Stimulated activated CD8-positive, alpha-beta memory T cell treated with anti-CD3 and anti-CD28 coated beads, Interleukin-4, amount 100 ng/mL, for 4 hours (primary cell): ENCODE data around the gene LYPLA2.
"Not testable (repeated sequence)": the region's sequence is repeated elsewhere in the genome, so short reads cannot be mapped to it uniquely, and the experiment has no call there.

Experiments
- DNase-seq, 2 donors: peaks; one replicate each; pipeline ENCODE4 v3.0.0-alpha.2; 2020; ENCODE audit warnings: low read depth in 2 of 2, low spot score in 1 of 2

LYPLA2 gene

DNA sequence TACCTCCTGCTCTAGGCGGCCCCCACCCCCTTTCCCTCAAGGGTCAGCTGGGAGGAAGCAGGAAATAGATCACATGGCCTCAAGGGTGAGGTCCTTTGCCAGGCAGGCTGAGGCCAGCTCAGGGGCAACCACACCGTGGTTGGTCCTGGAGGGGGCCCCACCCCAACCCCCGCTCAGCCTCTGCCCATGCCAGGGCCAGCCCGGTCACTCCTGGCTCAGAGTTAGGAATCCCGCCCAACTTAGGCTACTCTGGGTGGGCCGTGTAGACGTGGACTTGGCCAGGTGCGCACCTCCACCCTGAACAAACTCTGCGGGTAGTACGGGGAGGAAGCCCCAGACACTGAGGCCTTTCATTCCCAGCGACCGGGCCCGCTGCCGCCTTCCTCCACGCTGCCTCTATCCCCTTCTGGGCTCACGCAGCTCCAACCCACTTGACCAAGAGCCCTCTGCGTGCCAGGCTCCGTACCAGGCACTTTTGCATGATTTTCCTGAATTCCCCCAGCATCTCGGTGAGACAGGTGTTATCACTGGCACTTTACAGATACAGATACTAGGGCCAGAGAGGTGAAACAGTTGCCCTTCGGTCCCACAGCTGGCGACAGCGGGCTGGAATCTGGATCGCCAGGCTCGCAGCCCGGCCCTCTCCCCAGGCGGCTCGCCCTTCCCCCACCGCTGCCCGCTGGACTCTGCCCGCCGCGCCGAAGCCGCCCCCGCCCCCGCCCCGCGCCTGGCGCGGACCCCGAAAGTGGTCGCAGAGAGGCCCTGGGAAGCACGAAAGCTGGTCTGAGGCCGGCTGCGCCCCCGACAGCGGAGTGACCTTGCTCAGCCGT is 8.8 kb downstream of the LYPLA2 start:
- DNase-seq, result no peak

DNA sequence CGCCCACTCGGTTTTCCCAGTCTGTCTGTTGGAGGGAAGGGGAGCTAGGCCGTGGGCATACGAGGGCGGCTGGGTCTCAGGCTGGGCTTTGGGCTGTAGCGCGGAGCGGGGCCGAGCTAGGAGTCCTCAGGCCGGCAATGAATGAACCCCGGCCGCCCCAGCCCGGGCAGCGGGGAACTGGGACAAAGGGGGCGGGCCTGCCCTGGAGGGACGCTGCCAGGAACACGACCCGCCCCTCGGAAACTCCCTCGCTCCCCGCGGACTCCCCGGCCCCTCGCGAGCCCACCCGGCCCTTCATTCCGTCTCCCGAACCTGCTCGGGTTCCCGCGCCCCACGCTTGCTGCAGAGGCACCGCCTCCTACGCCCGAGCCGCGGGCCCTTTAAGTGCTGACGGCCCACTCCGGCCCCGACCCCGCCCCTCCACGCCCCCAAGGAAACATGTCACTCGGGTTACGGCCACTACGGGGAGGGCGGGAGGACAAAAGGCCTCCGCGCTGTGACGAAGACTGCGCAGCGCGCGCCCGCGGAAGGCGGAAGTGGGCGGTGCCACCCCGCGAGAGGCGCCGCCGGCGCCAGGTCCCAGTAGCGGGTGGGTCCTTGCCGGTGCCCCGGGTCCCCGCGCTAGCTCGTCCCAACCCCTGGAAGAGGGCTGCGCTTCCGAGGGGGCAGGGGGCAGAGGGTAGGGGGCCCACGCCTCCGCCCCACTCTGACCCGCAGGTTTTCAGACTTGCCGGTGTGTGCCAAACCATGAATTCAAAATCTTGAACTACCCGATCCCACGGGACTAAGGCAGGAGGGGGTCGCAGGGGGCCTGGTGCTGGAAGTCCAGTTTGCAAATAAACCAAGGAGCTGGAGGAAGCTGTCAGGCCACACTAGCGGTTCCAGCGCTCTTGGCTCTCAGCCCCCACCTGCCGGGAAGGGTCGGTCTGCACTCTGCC is 9.7 kb downstream of the LYPLA2 start, which contains the start of gene GALE:
GALE (minus strand) TSS at position 355 of the 938 bp plus-strand sequence. CDS start 1,747 bp downstream, outside the sequence.
- peak; percentile 97 to 98 for DNase-seq

DNA sequence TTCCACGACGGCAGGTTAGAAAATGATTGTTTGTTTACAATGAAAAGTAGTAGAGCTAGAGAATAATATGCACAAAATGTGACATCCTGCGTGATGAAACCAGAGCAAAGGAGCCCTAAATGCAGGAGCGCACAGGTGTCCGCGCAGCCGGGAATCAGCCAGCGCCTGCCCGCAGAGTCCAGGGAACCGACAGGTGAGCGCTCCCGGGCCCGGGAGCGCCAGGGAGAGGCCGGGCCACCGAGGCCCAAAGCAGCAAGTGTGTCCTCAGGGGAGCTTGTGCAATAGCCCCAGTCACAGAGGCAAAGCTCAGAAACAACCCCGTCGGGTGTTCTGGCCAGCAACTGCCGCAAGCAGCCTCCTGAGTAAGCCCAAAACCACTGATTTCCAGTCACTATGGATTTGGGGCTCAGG is 10.4 kb downstream of the LYPLA2 start:
- no peak for DNase-seq

- DNase-seq, result no peak
These were observed 10.9 kb downstream of the LYPLA2 start for GRCh38 chr1:23801876-23802275.

DNA sequence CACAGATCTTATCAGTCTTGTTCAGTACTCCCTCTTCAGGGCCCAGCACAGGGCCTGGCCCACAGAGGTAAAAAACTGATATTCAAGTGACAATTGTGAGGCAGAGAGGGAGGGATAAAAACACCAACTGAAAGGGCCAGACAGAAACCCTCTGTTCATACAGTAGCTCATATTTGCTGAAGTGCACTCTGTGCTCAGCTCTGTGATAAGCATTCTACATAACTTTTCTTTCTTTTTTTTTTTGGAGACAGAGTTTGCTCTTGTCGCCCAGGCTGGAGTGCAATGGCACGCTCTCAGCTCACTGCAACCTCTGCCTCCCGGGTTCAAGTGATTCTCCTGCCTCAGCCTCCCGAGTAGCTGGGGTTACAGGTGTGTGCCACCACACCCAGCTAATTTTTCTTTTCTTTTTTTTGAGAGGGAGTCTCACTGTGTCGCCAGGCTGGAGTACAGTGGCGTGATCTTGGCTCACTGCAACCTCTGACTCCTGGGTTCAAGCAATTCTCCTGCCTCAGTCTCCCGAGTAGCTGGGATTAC is 11.9 kb downstream of the LYPLA2 start:
- DNase-seq, result not testable (repeated sequence)

DNA sequence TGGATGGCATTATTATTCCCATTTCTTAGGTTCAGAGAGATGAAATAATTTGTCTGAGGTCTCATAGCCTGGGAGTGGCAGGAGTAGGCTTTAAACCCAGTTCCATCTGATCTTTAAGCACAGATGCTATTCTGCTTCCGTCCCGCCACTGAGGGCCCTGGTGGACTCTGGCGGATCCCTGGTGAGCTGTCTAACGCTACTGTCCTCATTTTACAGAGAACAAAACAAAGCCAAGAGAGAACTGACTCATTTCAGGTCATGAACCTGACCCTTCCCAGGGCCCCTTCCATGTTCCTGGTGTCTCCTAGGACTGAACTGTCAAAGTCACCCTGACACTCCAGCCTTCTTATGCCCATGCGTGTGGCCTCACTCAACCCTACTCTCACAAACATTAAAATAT is 12.7 kb downstream of the LYPLA2 start:
- no peak for DNase-seq

DNA sequence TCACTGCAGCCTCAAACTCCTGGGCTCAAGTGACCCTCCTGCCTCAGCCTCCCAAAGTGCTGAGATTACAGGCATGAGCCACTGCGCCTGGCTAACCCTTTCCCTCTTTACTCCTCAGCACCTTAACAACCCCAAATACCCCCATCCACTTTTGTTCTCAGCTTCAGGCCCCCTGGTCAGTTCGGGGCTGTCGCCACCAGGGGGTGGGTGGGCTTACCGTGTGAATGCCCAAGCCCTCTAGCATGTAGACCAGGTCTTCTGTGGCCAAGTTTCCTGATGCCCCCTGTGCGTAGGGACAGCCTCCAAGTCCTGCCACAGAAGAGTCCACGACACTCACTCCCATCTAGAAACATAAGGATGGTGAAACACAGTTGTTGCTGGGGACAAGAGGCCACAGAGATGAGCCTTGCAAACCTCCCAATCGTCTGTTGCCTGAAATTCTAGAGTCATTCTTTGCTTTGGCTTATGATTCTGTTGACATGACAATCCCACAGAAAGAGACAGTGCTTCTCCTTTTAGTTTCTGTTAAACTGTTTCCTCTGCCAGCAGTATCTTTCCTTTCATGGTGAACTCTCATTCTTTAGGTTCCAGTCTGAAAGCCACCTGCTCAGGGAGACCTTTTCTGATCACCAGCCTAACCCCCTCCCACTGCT is 13.4 kb downstream of the LYPLA2 start:
- DNase-seq, result no peak

GRCh38 chr1:23805025-23805424 is 14.1 kb downstream of the LYPLA2 start:
- DNase-seq, result no peak

DNA sequence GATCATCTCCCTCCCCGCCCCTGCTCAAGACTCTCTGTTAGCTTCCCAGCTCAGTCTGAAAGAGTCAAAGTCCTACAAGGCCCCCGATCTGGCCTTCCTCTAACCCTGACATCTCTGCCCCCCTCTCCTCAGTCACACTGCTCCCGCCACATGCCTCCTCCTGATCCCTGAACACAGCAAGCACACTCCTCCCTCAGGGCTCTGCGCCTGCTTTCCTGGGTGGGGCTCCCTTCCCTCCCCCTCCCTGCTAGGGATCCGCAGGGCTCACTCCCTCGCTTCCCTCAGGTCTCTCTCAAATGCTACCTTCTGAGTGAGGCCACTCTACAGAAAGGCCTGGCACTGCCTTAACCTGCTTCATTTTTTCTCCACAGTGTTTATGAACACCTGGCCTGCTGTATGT is 15.3 kb downstream of the LYPLA2 start:
- no peak for DNase-seq

GRCh38 chr1:23807453-23807852 is 16.5 kb downstream of the LYPLA2 start:
- DNase-seq, result no peak

- DNase-seq, result peak; percentile 51 to 54
These were observed 18.8 kb downstream of the LYPLA2 start for GRCh38 chr1:23809751-23810171.

DNA sequence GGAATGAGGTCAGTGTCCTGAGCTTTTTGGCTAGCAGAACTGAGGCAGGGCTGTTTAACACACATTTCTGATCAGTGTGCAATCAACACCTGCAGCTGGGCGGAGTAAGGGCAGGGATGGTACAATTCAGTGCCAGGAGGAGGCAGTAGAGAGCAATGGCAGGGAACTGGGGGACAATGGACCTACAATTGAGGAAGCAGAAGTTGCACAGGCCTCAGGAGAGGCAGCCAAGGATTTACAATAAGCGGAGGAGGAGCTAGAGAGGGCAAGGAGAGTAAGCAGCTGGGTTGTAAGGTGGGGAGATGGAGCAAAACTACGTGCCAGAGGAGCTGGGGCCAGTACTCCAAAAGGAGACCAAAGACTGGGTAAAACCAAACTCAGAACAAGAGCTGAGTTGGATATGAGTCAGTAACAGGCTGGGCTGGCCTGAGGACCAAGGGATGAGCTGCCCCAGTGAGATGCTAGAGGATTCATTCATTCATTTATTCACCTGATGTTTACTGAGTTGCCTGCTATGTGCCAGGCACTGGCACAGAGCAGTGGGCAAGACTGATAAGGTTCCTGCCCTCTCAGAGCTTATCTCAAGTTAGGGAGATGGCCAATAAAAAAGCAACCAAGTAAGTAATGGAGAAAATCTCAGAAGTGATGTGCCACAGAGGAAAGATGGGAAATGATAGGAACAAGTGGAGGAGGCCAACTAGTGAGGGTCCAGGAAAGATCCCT is 20.0 kb downstream of the LYPLA2 start:
- no peak for DNase-seq

DNA sequence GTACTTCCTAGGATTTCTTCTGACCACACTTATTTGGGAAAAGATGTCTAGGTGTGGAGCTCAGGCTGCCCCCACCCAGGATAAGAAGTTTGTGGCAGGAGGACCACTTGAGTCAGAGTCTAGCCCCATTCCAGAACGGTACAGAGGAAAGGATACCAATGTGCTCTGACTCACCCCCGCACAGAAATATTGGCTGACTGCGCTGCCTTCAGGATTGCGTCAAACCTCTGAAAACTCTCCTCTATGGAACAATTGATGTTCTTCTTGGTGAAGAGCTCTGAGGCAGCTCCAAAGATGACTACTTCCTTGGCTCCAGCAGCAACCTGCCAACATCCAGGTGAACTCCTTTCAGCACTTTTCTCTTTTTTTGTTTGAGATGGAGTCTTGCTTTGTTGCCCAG is 23.1 kb downstream of the LYPLA2 start:
- no peak for DNase-seq

- no peak for DNase-seq
These were observed 25.4 kb downstream of the LYPLA2 start for GRCh38 chr1:23816361-23816760.

DNA sequence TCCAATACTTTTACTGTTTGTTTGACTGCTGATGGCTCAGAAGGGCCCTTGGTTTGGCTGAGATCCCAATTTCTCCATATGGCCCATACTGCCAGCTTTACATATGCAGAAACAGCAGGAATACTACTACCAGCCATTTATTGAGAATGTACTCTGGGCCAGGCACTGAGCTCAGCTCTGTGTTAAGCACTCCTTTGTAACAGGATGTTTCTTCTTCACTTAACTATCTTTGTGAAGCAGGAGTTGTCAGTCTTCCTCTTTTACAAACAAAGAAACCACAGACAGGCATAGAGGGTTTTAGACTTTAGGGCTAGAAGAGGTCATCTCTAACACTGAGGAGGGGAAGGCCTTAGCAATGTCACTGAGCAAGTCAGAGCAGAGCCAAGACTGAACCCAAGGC is 26.0 kb downstream of the LYPLA2 start:
- no peak for DNase-seq

- no peak for DNase-seq
These were observed 26.7 kb downstream of the LYPLA2 start for GRCh38 chr1:23817633-23818032.

GRCh38 chr1:23823767-23824166 is 32.8 kb downstream of the LYPLA2 start:
- DNase-seq, result no peak

GRCh38 chr1:23824711-23825075 is 33.7 kb downstream of the LYPLA2 start:
- DNase-seq, result no peak

DNA sequence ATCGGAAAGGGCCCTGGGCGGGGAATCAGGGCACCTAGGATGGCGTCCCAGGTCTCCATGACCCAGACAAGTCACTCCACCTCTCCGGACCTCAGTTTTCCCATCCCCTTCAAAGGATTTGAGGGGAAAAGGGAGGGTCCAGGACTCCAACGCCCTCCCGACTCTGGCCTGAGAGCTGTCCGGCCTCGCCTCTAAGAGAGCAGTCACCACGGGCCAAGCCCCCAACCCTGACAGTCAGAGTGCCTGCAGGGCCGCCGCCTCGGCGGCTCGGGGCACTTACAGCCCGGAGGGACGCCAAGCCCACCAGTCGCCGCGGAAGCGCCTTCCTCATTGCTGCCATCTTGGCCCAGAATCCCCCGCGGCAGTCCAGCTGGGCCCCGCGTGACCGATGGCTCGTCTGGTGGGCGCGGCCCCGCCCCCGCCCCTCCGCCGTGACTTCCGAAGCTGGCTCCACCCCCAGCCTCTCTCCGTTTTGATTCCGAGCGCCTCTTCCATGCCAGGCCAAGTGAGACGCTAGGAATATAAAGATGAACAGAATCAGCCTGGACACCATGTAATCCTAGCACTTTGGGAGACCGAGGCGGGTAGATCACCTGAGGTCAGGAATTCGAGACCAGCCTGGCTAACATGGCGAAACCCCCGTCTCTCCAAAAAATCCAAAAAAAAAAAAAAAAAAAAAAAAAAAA is 34.3 kb downstream of the LYPLA2 start, which contains the start of gene HMGCL:
HMGCL (minus strand) TSS at position 354 of the 686 bp plus-strand sequence; CDS start at position 340, 14 bp downstream.
- DNase-seq, result peak; percentile 68 to 83
